ENCODE results near the gene DOK6.
"Not testable (repeated sequence)": the region's sequence is repeated elsewhere in the genome, so short reads cannot be mapped to it uniquely, and the experiment has no call there.

DOK6 gene

GRCh38 chr18:69839497-69839896, 438.8 kb downstream of the DOK6 start:
- H3K4me3 Mint-ChIP-seq, result no peak overlapping the region
- no peaks in the 10 kb centered on the region for H3K36me3 Mint-ChIP-seq (ENCODE audit: low read depth)
- no peak overlapping the region for H3K27ac Mint-ChIP-seq
- H3K9me3 Mint-ChIP-seq, result peaks cover 6% of the 10 kb centered on the region
- intact Hi-C loops (cut with micrococcal nuclease), result no loop called here
- H3K27me3 Mint-ChIP-seq, result peaks cover 2% of the 10 kb centered on the region
- no peaks in the 10 kb centered on the region for H3K4me1 Mint-ChIP-seq (ENCODE audit: low read depth)

- H3K4me1 Mint-ChIP-seq (ENCODE audit: low read depth), result no peaks in the 10 kb centered on the region
- H3K9me3 Mint-ChIP-seq, result peaks cover 6% of the 10 kb centered on the region
- H3K27me3 Mint-ChIP-seq, result peaks cover 2% of the 10 kb centered on the region
- no peak overlapping the region for H3K4me3 Mint-ChIP-seq
- H3K36me3 Mint-ChIP-seq (ENCODE audit: low read depth), result no peaks in the 10 kb centered on the region
- H3K27ac Mint-ChIP-seq, result no peak overlapping the region
- intact Hi-C loops (cut with micrococcal nuclease), result no loop called here
These were observed 439.3 kb downstream of the DOK6 start for GRCh38 chr18:69840001-69840400.

- H3K27me3 Mint-ChIP-seq, result peaks cover 2% of the 10 kb centered on the region
- intact Hi-C loops (cut with micrococcal nuclease), result no loop called here
- H3K4me1 Mint-ChIP-seq (ENCODE audit: low read depth), result no peaks in the 10 kb centered on the region
- no peak overlapping the region for H3K4me3 Mint-ChIP-seq
- no peak overlapping the region for H3K27ac Mint-ChIP-seq
- peaks cover 6% of the 10 kb centered on the region for H3K9me3 Mint-ChIP-seq
- H3K36me3 Mint-ChIP-seq (ENCODE audit: low read depth), result no peaks in the 10 kb centered on the region
These were observed 439.8 kb downstream of the DOK6 start for GRCh38 chr18:69840445-69840844.

GRCh38 chr18:69841117-69841516, 440.4 kb downstream of the DOK6 start:
- Mint-ChIP-seq H3K27me3 (peaks cover 2% of the 10 kb centered on the region), H3K36me3 (ENCODE audit: low read depth) (no peaks in the 10 kb centered on the region)
- intact Hi-C loops (cut with micrococcal nuclease), result no loop called here

GRCh38 chr18:69843015-69843414, 442.3 kb downstream of the DOK6 start:
- Mint-ChIP-seq H3K36me3 (ENCODE audit: low read depth) (no peaks in the 10 kb centered on the region), H3K27ac (no peak overlapping the region), H3K4me1 (ENCODE audit: low read depth) (no peaks in the 10 kb centered on the region), H3K9me3 (peaks cover 6% of the 10 kb centered on the region), H3K4me3 (no peak overlapping the region), H3K27me3 (peaks cover 2% of the 10 kb centered on the region)
- intact Hi-C loops (cut with micrococcal nuclease), result no loop called here

More at GRCh38 chr18:69841117-69841516, 440.4 kb downstream of the DOK6 start:
- Mint-ChIP-seq H3K9me3 (peaks cover 6% of the 10 kb centered on the region), H3K27ac (no peak overlapping the region), H3K4me3 (no peak overlapping the region), H3K4me1 (ENCODE audit: low read depth) (no peaks in the 10 kb centered on the region)

- intact Hi-C loops (cut with micrococcal nuclease), result no loop called here
- H3K36me3 Mint-ChIP-seq (ENCODE audit: low read depth), result no peaks in the 10 kb centered on the region
- H3K27me3 Mint-ChIP-seq, result peaks cover 2% of the 10 kb centered on the region
- H3K27ac Mint-ChIP-seq, result no peak overlapping the region
- H3K4me3 Mint-ChIP-seq, result no peak overlapping the region
- no peaks in the 10 kb centered on the region for H3K9me3 Mint-ChIP-seq
- no peaks in the 10 kb centered on the region for H3K4me1 Mint-ChIP-seq (ENCODE audit: low read depth)
These were observed 444.0 kb downstream of the DOK6 start for GRCh38 chr18:69844656-69845055.

- Mint-ChIP-seq H3K36me3 (ENCODE audit: low read depth) (no peaks in the 10 kb centered on the region), H3K4me1 (ENCODE audit: low read depth) (no peaks in the 10 kb centered on the region), H3K27ac (no peak overlapping the region), H3K27me3 (peaks cover 2% of the 10 kb centered on the region), H3K4me3 (no peak overlapping the region), H3K9me3 (no peaks in the 10 kb centered on the region)
- intact Hi-C loops (cut with micrococcal nuclease), result no loop called here
These were observed 445.2 kb downstream of the DOK6 start for GRCh38 chr18:69845593-69846506.

- Mint-ChIP-seq H3K9me3 (peaks cover 13% of the 10 kb centered on the region), H3K27me3 (no peaks in the 10 kb centered on the region), H3K4me3 (no peak overlapping the region), H3K27ac (no peak overlapping the region), H3K4me1 (ENCODE audit: low read depth) (no peaks in the 10 kb centered on the region), H3K36me3 (ENCODE audit: low read depth) (peaks cover 8% of the 10 kb centered on the region)
- intact Hi-C loops (cut with micrococcal nuclease), result no loop called here
These were observed 452.4 kb downstream of the DOK6 start for GRCh38 chr18:69853051-69853450.

GRCh38 chr18:69854455-69854854, 453.8 kb downstream of the DOK6 start:
- Mint-ChIP-seq H3K27me3 (no peaks in the 10 kb centered on the region), H3K4me1 (ENCODE audit: low read depth) (no peaks in the 10 kb centered on the region), H3K27ac (no peak overlapping the region), H3K36me3 (ENCODE audit: low read depth) (peaks cover 14% of the 10 kb centered on the region), H3K4me3 (no peak overlapping the region), H3K9me3 (peaks cover 13% of the 10 kb centered on the region)
- intact Hi-C loops (cut with micrococcal nuclease), result no loop called here

- peaks cover 13% of the 10 kb centered on the region for H3K9me3 Mint-ChIP-seq
- no peak overlapping the region for H3K27ac Mint-ChIP-seq
- intact Hi-C loops (cut with micrococcal nuclease), result no loop called here
- H3K36me3 Mint-ChIP-seq (ENCODE audit: low read depth), result peaks cover 26% of the 10 kb centered on the region
- H3K4me1 Mint-ChIP-seq (ENCODE audit: low read depth), result no peaks in the 10 kb centered on the region
- H3K4me3 Mint-ChIP-seq, result no peak overlapping the region
- H3K27me3 Mint-ChIP-seq, result no peaks in the 10 kb centered on the region
These were observed 458.2 kb downstream of the DOK6 start for GRCh38 chr18:69858897-69859296.

- H3K4me1 Mint-ChIP-seq (ENCODE audit: low read depth); H3K9me3 Mint-ChIP-seq; H3K27ac Mint-ChIP-seq; H3K27me3 Mint-ChIP-seq; H3K4me3 Mint-ChIP-seq; intact Hi-C loops (cut with micrococcal nuclease): not testable (repeated sequence)
- peaks cover 25% of the 10 kb centered on the region for H3K36me3 Mint-ChIP-seq (ENCODE audit: low read depth)
These were observed 464.1 kb downstream of the DOK6 start for GRCh38 chr18:69864802-69865201.

GRCh38 chr18:69865776-69866175, 465.1 kb downstream of the DOK6 start:
- H3K27ac Mint-ChIP-seq, result no peak overlapping the region
- H3K36me3 Mint-ChIP-seq (ENCODE audit: low read depth), result peaks cover 35% of the 10 kb centered on the region
- H3K27me3 Mint-ChIP-seq, result no peaks in the 10 kb centered on the region
- H3K4me3 Mint-ChIP-seq, result no peak overlapping the region
- peaks cover 5% of the 10 kb centered on the region for H3K4me1 Mint-ChIP-seq (ENCODE audit: low read depth)
- H3K9me3 Mint-ChIP-seq, result no peaks in the 10 kb centered on the region
- intact Hi-C loops (cut with micrococcal nuclease), result no loop called here

GRCh38 chr18:69866212-69866611, 465.5 kb downstream of the DOK6 start:
- intact Hi-C loops (cut with micrococcal nuclease), result no loop called here
- H3K27ac Mint-ChIP-seq, result no peak overlapping the region
- H3K9me3 Mint-ChIP-seq, result no peaks in the 10 kb centered on the region

GRCh38 chr18:69870736-69871135, 470.0 kb downstream of the DOK6 start:
- Mint-ChIP-seq H3K27ac (no peak overlapping the region), H3K36me3 (ENCODE audit: low read depth) (peaks cover 28% of the 10 kb centered on the region), H3K4me3 (no peak overlapping the region), H3K9me3 (no peaks in the 10 kb centered on the region), H3K27me3 (no peaks in the 10 kb centered on the region), H3K4me1 (ENCODE audit: low read depth) (peaks cover 5% of the 10 kb centered on the region)
- intact Hi-C loops (cut with micrococcal nuclease), result no loop called here

More at GRCh38 chr18:69866212-69866611, 465.5 kb downstream of the DOK6 start:
- Mint-ChIP-seq H3K4me1 (ENCODE audit: low read depth) (peaks cover 5% of the 10 kb centered on the region), H3K4me3 (no peak overlapping the region), H3K36me3 (ENCODE audit: low read depth) (peaks cover 39% of the 10 kb centered on the region), H3K27me3 (no peaks in the 10 kb centered on the region)

GRCh38 chr18:69871363-69871762, 470.7 kb downstream of the DOK6 start:
- Mint-ChIP-seq H3K4me3 (no peak overlapping the region), H3K4me1 (ENCODE audit: low read depth) (peaks cover 4% of the 10 kb centered on the region), H3K9me3 (no peaks in the 10 kb centered on the region), H3K27ac (no peak overlapping the region), H3K27me3 (no peaks in the 10 kb centered on the region), H3K36me3 (ENCODE audit: low read depth) (peaks cover 28% of the 10 kb centered on the region)
- intact Hi-C loops (cut with micrococcal nuclease), result no loop called here
